Measurements from ENCODE around the gene RBMS1. TPM values are rescaled to one million over a fixed set of nuclear protein-coding genes. Genes with fewer than 3 reads are reported as not detected.

Gene RBMS1
- polyA plus RNA-seq, 1 donor (not counting 4 experiments of a cell fraction or from before 2014, with no cell fraction given), result 89.1 TPM

GRCh38 chr2:160371251-160372009, 122.2 kb downstream of the RBMS1 start:
- TF ChIP-seq EZH2 (IDR thresholded peaks at IDR 0.05; ENCODE audit: low read length) (no peak), CTCF (optimal IDR thresholded peaks at IDR 0.05 in 1 of 3, IDR thresholded peaks at IDR 0.05 in 1 of 3, conservative IDR thresholded peaks at IDR 0.05 in 1 of 3; ENCODE audit: extremely low read depth in 1 of 3, insufficient read depth in 2 of 3, low read length in 3 of 3) (no peak)
- peaks cover 94% of the 10 kb centered on the region for H3K79me2 ChIP-seq (ENCODE audit: control insufficient read depth, insufficient read depth, low read length)
- no peak overlapping the region for H3K27ac ChIP-seq (ENCODE audit: control insufficient read depth, insufficient read depth, low read length)
- H3K4me2 ChIP-seq (ENCODE audit: control insufficient read depth, extremely low read depth, insufficient read depth, low read depth, low read length), result no peak overlapping the region
- peaks cover 2 to 3% of the 10 kb centered on the region in 2 experiments for H3K36me3 ChIP-seq (ENCODE audit: control insufficient read depth in 2 of 2, extremely low read depth in 1 of 2, insufficient read depth in 2 of 2, low read length in 2 of 2)
- no peak overlapping the region for H3K9ac ChIP-seq (ENCODE audit: control insufficient read depth, extremely low read depth, insufficient read depth, low read length)
- DNase-seq (ENCODE audit: low read depth, low spot score) (no peak), FAIRE-seq (no peak)
- no peaks in the 10 kb centered on the region for H3K9me1 ChIP-seq (ENCODE audit: control insufficient read depth, extremely low read depth, insufficient read depth, low read length)
- H4K20me1 ChIP-seq (ENCODE audit: control insufficient read depth, extremely low read depth, insufficient read depth, low read length), result no peaks in the 10 kb centered on the region
- H3K4me3 ChIP-seq (ENCODE audit: control insufficient read depth in 2 of 3, extremely low read depth in 1 of 3, insufficient read depth in 2 of 3, low read depth in 1 of 3, low read length in 3 of 3), result no peak overlapping the region
- dilution Hi-C loops (cut with MboI; ENCODE audit: extremely low pct_ligation_motif_present, low sequenced_read_pairs), result no loop called here
- H3K27me3 ChIP-seq (ENCODE audit: control insufficient read depth, extremely low read depth, insufficient read depth, low read length), result no peaks in the 10 kb centered on the region
- H3K4me1 ChIP-seq (ENCODE audit: control insufficient read depth, extremely low read depth, insufficient read depth, low read length), result peaks cover 46% of the 10 kb centered on the region
- no peak overlapping the region for H2AFZ ChIP-seq (ENCODE audit: control insufficient read depth, low read length)
- no peaks in the 10 kb centered on the region for H3K9me3 ChIP-seq (ENCODE audit: control insufficient read depth, low read depth, low read length)

- peaks cover 96% of the 10 kb centered on the region for H3K79me2 ChIP-seq (ENCODE audit: control insufficient read depth, insufficient read depth, low read length)
- peak; percentile 20 for FAIRE-seq
- dilution Hi-C loops (cut with MboI; ENCODE audit: extremely low pct_ligation_motif_present, low sequenced_read_pairs), result no loop called here
- no peaks in the 10 kb centered on the region for H4K20me1 ChIP-seq (ENCODE audit: control insufficient read depth, extremely low read depth, insufficient read depth, low read length)
- no peak overlapping the region for H3K4me2 ChIP-seq (ENCODE audit: control insufficient read depth, extremely low read depth, insufficient read depth, low read depth, low read length)
- H2AFZ ChIP-seq (ENCODE audit: control insufficient read depth, low read length), result no peak overlapping the region
- DNase-seq (ENCODE audit: low read depth, low spot score), result no peak
- no peak overlapping the region for H3K4me3 ChIP-seq (ENCODE audit: control insufficient read depth in 2 of 3, extremely low read depth in 1 of 3, insufficient read depth in 2 of 3, low read depth in 1 of 3, low read length in 3 of 3)
- peaks cover 4 to 12% of the 10 kb centered on the region in 2 experiments for H3K36me3 ChIP-seq (ENCODE audit: control insufficient read depth in 2 of 2, extremely low read depth in 1 of 2, insufficient read depth in 2 of 2, low read length in 2 of 2)
- H3K9me3 ChIP-seq (ENCODE audit: control insufficient read depth, low read depth, low read length), result no peaks in the 10 kb centered on the region
- H3K4me1 ChIP-seq (ENCODE audit: control insufficient read depth, extremely low read depth, insufficient read depth, low read length), result peaks cover 30% of the 10 kb centered on the region
- no peaks in the 10 kb centered on the region for H3K27me3 ChIP-seq (ENCODE audit: control insufficient read depth, extremely low read depth, insufficient read depth, low read length)
- no peaks in the 10 kb centered on the region for H3K9me1 ChIP-seq (ENCODE audit: control insufficient read depth, extremely low read depth, insufficient read depth, low read length)
- H3K27ac ChIP-seq (ENCODE audit: control insufficient read depth, insufficient read depth, low read length), result no peak overlapping the region
- TF ChIP-seq EZH2 (IDR thresholded peaks at IDR 0.05; ENCODE audit: low read length) (no peak), CTCF (optimal IDR thresholded peaks at IDR 0.05 in 1 of 3, IDR thresholded peaks at IDR 0.05 in 1 of 3, conservative IDR thresholded peaks at IDR 0.05 in 1 of 3; ENCODE audit: extremely low read depth in 1 of 3, insufficient read depth in 2 of 3, low read length in 3 of 3) (no peak)
- no peak overlapping the region for H3K9ac ChIP-seq (ENCODE audit: control insufficient read depth, extremely low read depth, insufficient read depth, low read length)
Measured at GRCh38 chr2:160368988-160369930, 124.3 kb downstream of the RBMS1 start.

Data from keratinocyte (primary cell).